Measurements from ENCODE around the gene ZNF140.

ZNF140 gene

DNA sequence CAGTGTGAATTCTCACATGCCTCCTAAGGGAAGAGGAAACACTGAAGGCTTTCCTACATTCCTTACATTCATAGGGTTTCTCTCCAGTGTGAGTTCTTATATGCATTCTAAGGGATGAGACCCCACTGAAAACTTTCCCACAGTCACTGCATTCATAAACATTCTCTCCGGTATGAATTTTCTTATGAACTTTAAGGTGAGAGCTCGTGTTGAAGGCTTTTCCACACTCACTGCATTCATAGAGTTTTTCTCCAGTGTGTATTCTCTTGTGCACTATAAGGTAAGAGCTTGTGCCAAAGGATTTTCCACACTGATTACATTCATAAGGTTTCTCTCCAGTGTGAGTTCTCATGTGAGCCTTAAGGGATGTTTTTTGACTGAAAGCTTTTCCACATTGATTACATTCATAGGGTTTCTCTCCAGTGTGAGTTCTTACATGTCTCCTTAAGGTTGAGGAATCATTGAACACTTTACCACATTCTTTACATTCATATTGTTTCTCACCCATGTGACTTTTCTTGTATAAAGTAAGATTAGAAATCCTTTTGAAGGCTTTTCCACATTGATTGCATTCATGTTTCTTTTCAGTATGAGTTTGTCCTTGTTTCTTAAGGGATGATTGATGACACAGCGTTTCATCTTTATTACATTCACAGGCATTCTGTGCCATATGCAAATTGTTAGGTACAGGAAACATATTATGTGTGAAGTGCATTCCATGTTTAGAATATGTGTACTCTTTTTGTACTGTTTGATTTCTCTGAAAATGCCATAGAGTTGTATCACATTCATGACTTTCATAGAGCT lies 39.9 kb downstream of the ZNF140 start:
- Histone ChIP-seq H3K4me2 (no peak overlapping the region), H3K27me3 (no peaks in the 10 kb centered on the region), H3K27ac (no peak overlapping the region), H4K20me1 (no peaks in the 10 kb centered on the region), H3K4me1 (no peaks in the 10 kb centered on the region), H3K9me3 (replicated peaks in 1 of 11) (peaks cover 99 to 100% (median 100%) of the 10 kb centered on the region in 11 experiments), H3K9ac (no peak overlapping the region), H3K36me3 (peaks cover 92 to 98% (median 97%) of the 10 kb centered on the region in 11 experiments), H3K4me3 (peak overlapping the region; percentile 3 to 42 (median 18); a peak in 11 of 20 replicates)
- TF ChIP-seq Cebpa-rat (IDR thresholded peaks at IDR 0.05), result no peak

DNA sequence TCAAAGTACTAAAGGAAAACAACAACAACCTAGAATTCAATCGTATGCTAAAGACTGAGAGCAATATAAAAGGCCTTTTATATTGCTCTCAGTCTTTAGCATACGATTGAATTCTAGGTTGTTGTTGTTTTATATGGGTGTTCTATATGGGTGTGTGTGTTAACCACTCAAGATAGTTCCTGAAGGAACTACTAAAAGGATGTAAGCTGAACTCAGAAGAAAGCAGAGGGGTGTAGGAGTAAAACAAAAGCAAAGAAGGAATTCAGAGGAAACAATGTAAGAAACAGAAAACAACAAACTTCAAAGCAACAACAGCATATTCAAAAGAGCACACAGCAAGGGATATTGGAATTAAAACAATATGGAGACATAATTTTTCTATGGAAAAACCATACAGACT lies 44.0 kb downstream of the ZNF140 start:
- Histone ChIP-seq H3K4me3 (peak overlapping the region in 3 of 10 experiments; percentile 5 to 77 (median 40); a peak in 3 of 20 replicates), H3K4me1 (peaks cover 0 to 5% (median 3%) of the 10 kb centered on the region in 10 experiments; a peak in 5 of 20 replicates), H3K4me2 (no peak overlapping the region), H3K36me3 (peaks cover 83 to 92% (median 88%) of the 10 kb centered on the region in 11 experiments), H3K9ac (no peak overlapping the region), H3K27me3 (no peaks in the 10 kb centered on the region), H3K9me3 (replicated peaks in 1 of 11) (peaks cover 94 to 97% (median 96%) of the 10 kb centered on the region in 11 experiments), H4K20me1 (no peaks in the 10 kb centered on the region), H3K27ac (no peak overlapping the region)
- TF ChIP-seq Cebpa-rat (IDR thresholded peaks at IDR 0.05), result no peak

DNA sequence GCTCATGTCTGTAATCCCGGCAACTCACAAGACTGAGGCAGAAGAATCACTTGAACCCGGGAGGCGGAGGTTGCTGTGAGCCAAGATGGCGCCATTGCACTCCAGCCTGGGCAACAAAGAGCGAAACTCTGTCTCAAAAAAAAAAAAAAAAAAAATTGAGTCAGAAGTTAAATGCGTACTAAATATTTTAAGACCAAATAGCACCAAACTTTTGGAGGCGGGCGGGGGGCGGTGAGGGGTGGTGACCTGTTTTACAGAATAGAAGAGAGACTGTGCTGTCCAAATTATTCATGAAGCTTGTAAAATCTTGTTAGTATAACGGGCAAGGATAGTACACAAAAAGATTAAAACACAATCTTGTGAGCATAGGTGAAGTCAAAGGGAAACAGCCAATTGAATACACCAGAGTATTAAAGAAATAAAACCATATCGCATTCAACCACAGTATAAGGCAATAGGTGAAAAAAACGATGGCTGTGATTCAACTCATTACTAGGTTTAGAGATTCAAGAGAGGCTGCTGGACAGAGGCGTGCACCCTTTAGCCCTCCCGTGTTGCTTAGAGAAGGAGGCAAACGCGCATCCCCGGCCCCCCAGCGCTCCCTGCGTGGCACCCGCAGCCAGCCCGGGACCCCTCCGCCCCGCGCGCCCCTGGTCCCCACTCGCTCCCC lies 48.8 kb downstream of the ZNF140 start:
- peak overlapping the region; percentile 70 to 88 (median 83) for H3K27ac ChIP-seq
- H3K4me3 ChIP-seq, result peak overlapping the region; percentile 77 to 89 (median 86)
- H3K9ac ChIP-seq, result peak overlapping the region; percentile 76 to 88 (median 86)
- H3K27me3 ChIP-seq, result no peaks in the 10 kb centered on the region
- peaks cover 59 to 76% (median 67%) of the 10 kb centered on the region in 11 experiments for H3K36me3 ChIP-seq
- peaks cover 0 to 12% (median 9%) of the 10 kb centered on the region in 10 experiments; a peak in 9 of 20 replicates for H3K4me1 ChIP-seq
- H3K4me2 ChIP-seq, result peak overlapping the region; percentile 52 to 88 (median 66)
- no peaks in the 10 kb centered on the region for H4K20me1 ChIP-seq
- H3K9me3 ChIP-seq (replicated peaks in 1 of 11), result peaks cover 77 to 83% (median 80%) of the 10 kb centered on the region in 11 experiments
- TF ChIP-seq Cebpa-rat (IDR thresholded peaks at IDR 0.05), result no peak

DNA sequence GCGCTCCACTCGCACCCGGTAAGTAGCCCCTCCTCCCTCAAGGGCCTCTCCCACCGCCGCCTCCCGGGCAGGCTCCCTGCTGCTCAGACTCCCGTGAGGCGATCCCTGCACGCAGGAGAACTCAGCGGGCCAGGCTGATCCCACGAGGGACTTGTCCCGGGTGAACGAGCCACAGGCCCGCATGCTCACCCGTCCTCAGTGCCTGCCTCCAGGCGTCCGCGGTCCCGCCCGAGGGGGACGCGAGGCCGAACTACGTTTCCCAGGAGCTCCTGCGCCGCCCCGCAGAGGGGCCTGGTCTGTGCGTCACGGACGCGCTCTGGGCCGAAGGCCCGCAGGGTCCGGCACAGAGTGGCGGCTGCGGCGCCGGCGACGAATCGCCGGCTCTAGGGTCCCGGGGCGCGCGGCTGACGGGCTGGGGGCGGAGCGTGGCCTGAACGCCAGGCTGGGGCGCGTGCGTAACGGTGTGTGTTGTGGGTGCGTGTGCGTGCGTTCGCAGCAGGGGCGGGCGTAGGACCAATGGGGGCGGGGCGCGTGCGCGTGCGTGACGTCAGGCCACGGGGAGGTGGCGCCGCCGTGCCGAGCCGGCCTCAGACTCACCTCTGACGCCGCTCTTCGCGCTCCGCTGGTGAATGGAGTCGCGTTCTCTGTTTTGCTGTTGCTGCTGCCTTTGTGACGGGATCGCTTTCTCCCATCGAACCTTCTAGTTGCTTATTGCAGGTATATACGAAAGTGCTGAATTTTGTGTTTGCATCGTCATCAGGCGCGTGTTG lies 49.5 kb downstream of the ZNF140 start, which contains the start of the genes ZNF10 and ZNF891:
ZNF10 (plus strand) TSS at position 590 of the 770 bp plus-strand sequence. CDS start 13,866 bp downstream, outside the sequence.
ZNF891 (minus strand) TSS at position 237 of the 770 bp plus-strand sequence. CDS start 8,356 bp downstream, outside the sequence.
- no peak for TF ChIP-seq Cebpa-rat (IDR thresholded peaks at IDR 0.05)
- H3K36me3 ChIP-seq, result peaks cover 63 to 76% (median 68%) of the 10 kb centered on the region in 11 experiments

DNA sequence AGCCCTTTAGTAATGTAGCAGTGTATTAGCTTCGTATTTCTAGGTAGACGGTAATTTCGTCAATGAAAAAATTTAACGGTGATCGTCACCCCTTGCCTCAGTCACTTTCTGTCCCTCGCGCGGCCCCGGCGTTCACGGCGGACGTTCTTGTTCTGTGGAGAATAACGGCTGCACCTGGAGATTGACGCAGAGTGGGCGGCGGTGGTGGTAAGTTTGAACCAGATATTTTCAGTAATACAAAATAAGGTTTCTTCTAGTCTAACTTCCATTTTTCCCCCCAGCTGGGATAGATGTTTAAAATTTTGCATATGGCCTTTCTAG lies 50.0 kb downstream of the ZNF140 start:
- peaks cover 0 to 12% (median 9%) of the 10 kb centered on the region in 10 experiments; a peak in 9 of 20 replicates for H3K4me1 ChIP-seq
- peak overlapping the region; percentile 55 to 89 (median 83) for H3K4me2 ChIP-seq
- H4K20me1 ChIP-seq, result no peaks in the 10 kb centered on the region
- peak overlapping the region; percentile 76 to 88 (median 86) for H3K9ac ChIP-seq
- H3K36me3 ChIP-seq, result peaks cover 63 to 76% (median 68%) of the 10 kb centered on the region in 11 experiments
- H3K4me3 ChIP-seq, result peak overlapping the region; percentile 77 to 89 (median 86)
- no peaks in the 10 kb centered on the region for H3K27me3 ChIP-seq
- peaks cover 77 to 83% (median 80%) of the 10 kb centered on the region in 11 experiments for H3K9me3 ChIP-seq (replicated peaks in 1 of 11)
- TF ChIP-seq Cebpa-rat (IDR thresholded peaks at IDR 0.05), result no peak
- peak overlapping the region; percentile 70 to 88 (median 83) for H3K27ac ChIP-seq

More for the DNA sequence above, 49.5 kb downstream of the ZNF140 start, which contains the start of the genes ZNF10 and ZNF891:
- Histone ChIP-seq H3K27ac (peak within 1 kb of the TSS; percentile 70 to 88 (median 83)), H4K20me1 (no peaks in the 10 kb centered on the region), H3K9me3 (replicated peaks in 1 of 11) (peaks cover 77 to 83% (median 80%) of the 10 kb centered on the region in 11 experiments), H3K4me3 (peak within 1 kb of the TSS; percentile 77 to 89 (median 86)), H3K4me2 (peak within 1 kb of the TSS; percentile 55 to 89 (median 83)), H3K9ac (peak within 1 kb of the TSS; percentile 76 to 88 (median 86)), H3K4me1 (peaks cover 0 to 12% (median 9%) of the 10 kb centered on the region in 10 experiments; a peak in 9 of 20 replicates), H3K27me3 (no peaks in the 10 kb centered on the region)

DNA sequence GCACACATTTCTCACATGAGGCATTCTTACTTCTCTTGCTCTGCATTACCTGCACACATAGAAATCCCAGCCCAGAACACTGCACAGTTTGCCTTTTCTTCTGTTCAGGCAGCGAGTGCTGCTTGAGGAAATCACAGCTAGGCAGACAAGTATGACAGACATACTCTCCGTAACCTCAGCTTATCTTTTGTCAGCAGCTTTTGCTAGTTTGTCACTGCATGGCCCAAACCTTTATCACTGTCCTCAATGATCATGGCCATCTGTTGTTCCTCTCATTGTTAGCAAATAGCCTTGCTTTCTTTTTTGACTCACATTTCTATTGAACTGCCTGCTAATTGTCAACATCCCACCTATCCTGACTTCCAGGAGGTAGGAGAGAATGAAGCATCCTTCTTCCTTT lies 55.0 kb downstream of the ZNF140 start:
- Histone ChIP-seq H4K20me1 (no peaks in the 10 kb centered on the region), H3K9me3 (replicated peaks in 1 of 11) (peaks cover 92 to 97% (median 95%) of the 10 kb centered on the region in 11 experiments), H3K4me1 (peaks cover 0 to 9% (median 6%) of the 10 kb centered on the region in 10 experiments; a peak in 7 of 20 replicates), H3K27me3 (no peaks in the 10 kb centered on the region), H3K27ac (no peak overlapping the region), H3K9ac (no peak overlapping the region), H3K4me2 (no peak overlapping the region), H3K4me3 (peak overlapping the region in 3 of 10 experiments; percentile 5 to 15 (median 5); a peak in 1 of 20 replicates), H3K36me3 (peaks cover 85 to 94% (median 87%) of the 10 kb centered on the region in 11 experiments)
- TF ChIP-seq Cebpa-rat (IDR thresholded peaks at IDR 0.05), result no peak

DNA sequence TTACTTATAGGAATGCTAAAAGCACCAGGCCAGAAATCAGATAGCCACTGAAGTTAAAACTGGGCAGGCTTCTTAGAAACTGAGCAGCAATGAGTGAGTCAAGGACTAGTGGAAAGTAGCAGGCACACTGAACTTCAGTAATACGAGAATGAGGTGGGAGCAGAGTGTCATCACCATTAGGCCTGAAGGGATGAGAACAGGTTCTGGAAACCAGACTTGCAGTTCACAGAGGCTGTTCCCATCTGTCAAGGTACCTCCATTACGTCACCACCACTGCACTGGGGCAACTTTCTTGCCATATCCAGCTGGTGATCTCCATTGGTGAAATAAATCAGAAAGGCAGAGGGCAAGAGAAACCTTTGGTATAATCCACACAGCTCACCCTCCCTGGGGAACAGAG lies 65.3 kb downstream of the ZNF140 start:
- Histone ChIP-seq H3K36me3 (peaks cover 97 to 100% (median 99%) of the 10 kb centered on the region in 11 experiments), H3K4me3 (no peak overlapping the region; a peak in 2 of 20 replicates), H3K9me3 (replicated peaks in 1 of 11) (peaks cover 98 to 100% (median 99%) of the 10 kb centered on the region in 11 experiments), H3K27ac (no peak overlapping the region), H3K4me2 (no peak overlapping the region), H3K4me1 (no peaks in the 10 kb centered on the region), H3K27me3 (no peaks in the 10 kb centered on the region), H3K9ac (no peak overlapping the region), H4K20me1 (no peaks in the 10 kb centered on the region)
- TF ChIP-seq Cebpa-rat (IDR thresholded peaks at IDR 0.05), result no peak

DNA sequence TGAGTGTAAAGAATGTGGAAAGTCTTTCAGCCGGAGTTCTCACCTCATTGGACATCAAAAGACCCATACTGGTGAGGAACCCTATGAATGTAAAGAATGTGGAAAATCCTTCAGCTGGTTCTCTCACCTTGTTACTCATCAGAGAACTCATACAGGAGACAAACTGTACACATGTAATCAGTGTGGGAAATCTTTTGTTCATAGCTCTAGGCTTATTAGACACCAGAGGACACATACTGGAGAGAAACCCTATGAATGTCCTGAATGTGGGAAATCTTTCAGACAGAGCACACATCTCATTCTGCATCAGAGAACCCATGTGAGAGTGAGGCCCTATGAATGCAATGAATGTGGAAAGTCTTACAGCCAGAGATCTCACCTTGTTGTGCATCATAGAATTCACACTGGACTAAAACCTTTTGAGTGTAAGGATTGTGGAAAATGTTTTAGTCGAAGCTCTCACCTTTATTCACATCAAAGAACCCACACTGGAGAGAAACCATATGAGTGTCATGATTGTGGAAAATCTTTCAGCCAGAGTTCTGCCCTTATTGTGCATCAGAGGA lies 75.5 kb downstream of the ZNF140 start:
- H3K27ac ChIP-seq, result no peak overlapping the region
- peaks cover 0 to under 1% (median 0%) of the 10 kb centered on the region in 10 experiments; a peak in 2 of 20 replicates for H3K4me1 ChIP-seq
- H3K27me3 ChIP-seq, result no peaks in the 10 kb centered on the region; a peak in 1 of 22 replicates
- peaks cover 80 to 95% (median 90%) of the 10 kb centered on the region in 11 experiments for H3K36me3 ChIP-seq
- no peak overlapping the region for H3K4me2 ChIP-seq
- peaks cover 100% of the 10 kb centered on the region in 11 experiments for H3K9me3 ChIP-seq (replicated peaks in 1 of 11)
- no peak overlapping the region for H3K9ac ChIP-seq
- H4K20me1 ChIP-seq, result no peaks in the 10 kb centered on the region
- no peak for TF ChIP-seq Cebpa-rat (IDR thresholded peaks at IDR 0.05)
- H3K4me3 ChIP-seq, result peak overlapping the region; percentile 5 to 46 (median 22); a peak in 10 of 20 replicates

All from BLaER1 treated with 17β-estradiol and CSF1 and Interleukin-3, amounts not matched to agents 10 nM and 100 nM (cell line).